PFSK-1 (cell line): ENCODE measurements around the gene SPATS2L.

ENCODE experiments used
- FOXP2 ChIP-seq: optimal IDR thresholded peaks from 2 replicates; pipeline ENCODE3; 2011; ENCODE audit warnings: borderline replicate concordance, control low read depth, inconsistent platforms; ENCODE audit not compliant: insufficient read depth; ENCODE audit errors: extremely low read length, extremely low read depth
- POLR2AphosphoS5 ChIP-seq: IDR thresholded peaks from 2 replicates; pipeline ENCODE4 v1.6.1; 2012; ENCODE audit warnings: low read depth, mild to moderate bottlenecking, control low read depth, low read length, moderate library complexity
- REST ChIP-seq, 2 experiments: IDR thresholded peaks; 2 replicates each; pipeline versions ENCODE4 v1.6.1 to v1.8.0; 2011 to 2012; ENCODE audit warnings: low read depth in 2 of 2, low read length in 2 of 2, control low read depth in 1 of 2, inconsistent platforms in 1 of 2, mild to moderate bottlenecking in 1 of 2, moderate library complexity in 1 of 2; ENCODE audit not compliant: insufficient read depth in 1 of 2
- SIN3A ChIP-seq: IDR thresholded peaks from 2 replicates; pipeline ENCODE4 v1.6.1; 2012; ENCODE audit warnings: mild to moderate bottlenecking, low read length, moderate library complexity, borderline replicate concordance; ENCODE audit not compliant: insufficient read depth
- TAF1 ChIP-seq: IDR thresholded peaks from 2 replicates; pipeline ENCODE4 v1.6.1; 2012; ENCODE audit warnings: low read length, control low read depth, borderline replicate concordance; ENCODE audit not compliant: insufficient read depth

The SPATS2L gene

GRCh38 chr2:200360364-200360763, 53.9 kb downstream of the SPATS2L start:
- no peak for TF ChIP-seq FOXP2
- TF ChIP-seq SIN3A = no peak
- TF ChIP-seq REST (IDR thresholded peaks at IDR 0.05; ENCODE audit: insufficient read depth in 1 of 2, low read depth in 2 of 2, low read length in 2 of 2) = no peak

- TF ChIP-seq POLR2AphosphoS5 = no peak
- no peak for TF ChIP-seq REST (IDR thresholded peaks at IDR 0.05; ENCODE audit: insufficient read depth in 1 of 2, low read depth in 2 of 2, low read length in 2 of 2)
- no peak for TF ChIP-seq FOXP2
- TF ChIP-seq TAF1 = no peak
- TF ChIP-seq SIN3A = no peak
Measured at GRCh38 chr2:200362202-200362917, 55.9 kb downstream of the SPATS2L start.

- TF ChIP-seq POLR2AphosphoS5 (no peak), SIN3A (no peak), FOXP2 (no peak), TAF1 (no peak), REST (IDR thresholded peaks at IDR 0.05; ENCODE audit: insufficient read depth in 1 of 2, low read depth in 2 of 2, low read length in 2 of 2) (no peak)
Measured at GRCh38 chr2:200363279-200363678, 56.8 kb downstream of the SPATS2L start.

GRCh38 chr2:200364142-200364541, 57.6 kb downstream of the SPATS2L start:
- TF ChIP-seq POLR2AphosphoS5 (no peak), SIN3A (no peak), REST (IDR thresholded peaks at IDR 0.05; ENCODE audit: insufficient read depth in 1 of 2, low read depth in 2 of 2, low read length in 2 of 2) (no peak), TAF1 (no peak), FOXP2 (no peak)

GRCh38 chr2:200364620-200365019, 58.1 kb downstream of the SPATS2L start:
- no peak for TF ChIP-seq SIN3A
- no peak for TF ChIP-seq REST (IDR thresholded peaks at IDR 0.05; ENCODE audit: insufficient read depth in 1 of 2, low read depth in 2 of 2, low read length in 2 of 2)
- no peak for TF ChIP-seq TAF1
- no peak for TF ChIP-seq POLR2AphosphoS5
- no peak for TF ChIP-seq FOXP2
